ENCODE data around the gene CDH24. TPM values are rescaled to one million over a fixed set of nuclear protein-coding genes. Genes with fewer than 3 reads are reported as not detected.
"Not testable (repeated sequence)": the region's sequence is repeated elsewhere in the genome, so short reads cannot be mapped to it uniquely, and the experiment has no call there.

The CDH24 gene
- total and polyA plus RNA-seq, 12 donors = 0.57 to 9.1 (median 1.6) TPM

- ATAC-seq (no peak), DNase-seq (no peak)
- TF ChIP-seq CTCF (IDR thresholded peaks at IDR 0.05) = no peak
- intact Hi-C loops (cut with DNase I) = loop anchor here in 4 of 10 donors (2.0 kb wide), 1 partner anchor 29 kb away; the partner anchor contains the start of gene PSMB5 (in 4 of the 4)
- Histone ChIP-seq H3K27me3 (no peaks in the 10 kb centered on the region), H3K27ac (no peak overlapping the region), H3K4me1 (peaks cover 3 to 39% (median 25%) of the 10 kb centered on the region in 9 donors), H3K9me3 (no peaks in the 10 kb centered on the region), H3K4me3 (peak overlapping the region in 5 of 10 donors; percentile 74 to 87 (median 78)), H3K36me3 (no peaks in the 10 kb centered on the region)
- 81 to 86% methylated on average over 3 of the region's 3 CpGs for WGBS, 2 donors
Observed at GRCh38 chr14:23005451-23006187, 51.7 kb downstream of the CDH24 start.

- H3K27ac ChIP-seq; H3K36me3 ChIP-seq; intact Hi-C loops (cut with DNase I); H3K27me3 ChIP-seq; H3K9me3 ChIP-seq; DNase-seq; ATAC-seq; H3K4me3 ChIP-seq: not testable (repeated sequence)
- 97 to 98% methylated on average over 4 of the region's 4 CpGs for WGBS, 2 donors
- peaks cover 3 to 32% (median 19%) of the 10 kb centered on the region in 9 donors for H3K4me1 ChIP-seq
Observed at GRCh38 chr14:23004274-23004673, 53.0 kb downstream of the CDH24 start.

GRCh38 chr14:23002592-23002991 is 54.7 kb downstream of the CDH24 start:
- no peak overlapping the region for H3K27ac ChIP-seq
- DNase-seq (no peak), ATAC-seq (no peak)
- no peaks in the 10 kb centered on the region for H3K9me3 ChIP-seq
- intact Hi-C loops (cut with DNase I) = no loop called here
- H3K4me3 ChIP-seq = no peak overlapping the region
- H3K36me3 ChIP-seq = peaks cover 0 to 10% (median 0%) of the 10 kb centered on the region in 9 donors
- H3K27me3 ChIP-seq = no peaks in the 10 kb centered on the region
- no peak for TF ChIP-seq CTCF (IDR thresholded peaks at IDR 0.05)
- peaks cover 4 to 28% (median 18%) of the 10 kb centered on the region in 9 donors for H3K4me1 ChIP-seq
- WGBS, 2 donors = 95 to 97% methylated on average over 3 of the region's 3 CpGs

- no peak for TF ChIP-seq CTCF (IDR thresholded peaks at IDR 0.05)
- H3K27me3 ChIP-seq = no peaks in the 10 kb centered on the region
- no peak overlapping the region for H3K27ac ChIP-seq
- no peaks in the 10 kb centered on the region for H3K9me3 ChIP-seq
- WGBS, 2 donors = 95% methylated on average over 2 of the region's 2 CpGs
- DNase-seq (no peak), ATAC-seq (no peak)
- peaks cover 0 to 10% (median 0%) of the 10 kb centered on the region in 9 donors for H3K36me3 ChIP-seq
- no peak overlapping the region for H3K4me3 ChIP-seq
- peaks cover 3 to 18% (median 7%) of the 10 kb centered on the region in 9 donors for H3K4me1 ChIP-seq
- intact Hi-C loops (cut with DNase I) = no loop called here
Observed at GRCh38 chr14:23000860-23001259, 56.5 kb downstream of the CDH24 start.

All from heart right ventricle (tissue), 16 donors.